Stimulated activated CD4-positive, alpha-beta T cell treated with anti-CD3 and anti-CD28 coated beads, Interleukin-4, amount 100 ng/mL, for 1 hour (primary cell): ENCODE results near the gene NIPAL1.

Source experiments
- DNase-seq: peaks from one replicate; pipeline ENCODE4 v3.0.0-alpha.2; 2020

The NIPAL1 gene

GRCh38 chr4:48028696-48029095, 12.1 kb downstream of the NIPAL1 start:
- DNase-seq, result no peak

GRCh38 chr4:48030470-48030869, 13.9 kb downstream of the NIPAL1 start:
- no peak for DNase-seq

GRCh38 chr4:48031802-48032525, 15.4 kb downstream of the NIPAL1 start:
- DNase-seq, result no peak

GRCh38 chr4:48032721-48033120, 16.1 kb downstream of the NIPAL1 start:
- DNase-seq, result no peak

- no peak for DNase-seq
These were observed 16.8 kb downstream of the NIPAL1 start for GRCh38 chr4:48033412-48033811.

- DNase-seq, result peak; percentile 64
These were observed 17.3 kb downstream of the NIPAL1 start for GRCh38 chr4:48033825-48034413.

- no peak for DNase-seq
These were observed 19.4 kb downstream of the NIPAL1 start for GRCh38 chr4:48035952-48036351.

GRCh38 chr4:48037117-48037462, 20.5 kb downstream of the NIPAL1 start:
- no peak for DNase-seq

- DNase-seq, result no peak
These were observed 22.1 kb downstream of the NIPAL1 start for GRCh38 chr4:48038666-48039065.

GRCh38 chr4:48039561-48039960, 23.0 kb downstream of the NIPAL1 start:
- no peak for DNase-seq

GRCh38 chr4:48041535-48042137, 25.1 kb downstream of the NIPAL1 start:
- peak; percentile 13 for DNase-seq

GRCh38 chr4:48042979-48043461, 26.4 kb downstream of the NIPAL1 start:
- DNase-seq, result no peak

GRCh38 chr4:48043504-48043903, 26.9 kb downstream of the NIPAL1 start:
- DNase-seq, result no peak

- DNase-seq, result no peak
These were observed 27.7 kb downstream of the NIPAL1 start for GRCh38 chr4:48044298-48044697.

GRCh38 chr4:48046059-48046458, 29.5 kb downstream of the NIPAL1 start:
- no peak for DNase-seq

- DNase-seq, result peak; percentile 50
These were observed 30.9 kb downstream of the NIPAL1 start for GRCh38 chr4:48047421-48047844.

GRCh38 chr4:48047896-48048295, 31.3 kb downstream of the NIPAL1 start:
- no peak for DNase-seq

- DNase-seq, result no peak
These were observed 32.9 kb downstream of the NIPAL1 start for GRCh38 chr4:48049483-48049882.

GRCh38 chr4:48051078-48051477, 34.5 kb downstream of the NIPAL1 start:
- no peak for DNase-seq

GRCh38 chr4:48058617-48059530, 42.3 kb downstream of the NIPAL1 start:
- DNase-seq, result no peak

GRCh38 chr4:48064349-48064748, 47.8 kb downstream of the NIPAL1 start:
- DNase-seq, result no peak

GRCh38 chr4:48065587-48066052, 49.0 kb downstream of the NIPAL1 start:
- DNase-seq, result no peak

GRCh38 chr4:48067536-48067935, 51.0 kb downstream of the NIPAL1 start:
- DNase-seq, result no peak
